Measurements from ENCODE around the gene OR8B12. TPM values are rescaled to one million over a fixed set of nuclear protein-coding genes. Genes with fewer than 3 reads are reported as not detected.

OR8B12 gene, protein sequence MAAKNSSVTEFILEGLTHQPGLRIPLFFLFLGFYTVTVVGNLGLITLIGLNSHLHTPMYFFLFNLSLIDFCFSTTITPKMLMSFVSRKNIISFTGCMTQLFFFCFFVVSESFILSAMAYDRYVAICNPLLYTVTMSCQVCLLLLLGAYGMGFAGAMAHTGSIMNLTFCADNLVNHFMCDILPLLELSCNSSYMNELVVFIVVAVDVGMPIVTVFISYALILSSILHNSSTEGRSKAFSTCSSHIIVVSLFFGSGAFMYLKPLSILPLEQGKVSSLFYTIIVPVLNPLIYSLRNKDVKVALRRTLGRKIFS
- total RNA-seq (2014; rRNA removed; shearing (Covaris generic)) = not detected in 2 replicates
- polyA plus RNA-seq (2016; fragmentation: Nextera tagmentation; extraction: Ambion mirVana) = not detected in 2 replicates

DNA sequence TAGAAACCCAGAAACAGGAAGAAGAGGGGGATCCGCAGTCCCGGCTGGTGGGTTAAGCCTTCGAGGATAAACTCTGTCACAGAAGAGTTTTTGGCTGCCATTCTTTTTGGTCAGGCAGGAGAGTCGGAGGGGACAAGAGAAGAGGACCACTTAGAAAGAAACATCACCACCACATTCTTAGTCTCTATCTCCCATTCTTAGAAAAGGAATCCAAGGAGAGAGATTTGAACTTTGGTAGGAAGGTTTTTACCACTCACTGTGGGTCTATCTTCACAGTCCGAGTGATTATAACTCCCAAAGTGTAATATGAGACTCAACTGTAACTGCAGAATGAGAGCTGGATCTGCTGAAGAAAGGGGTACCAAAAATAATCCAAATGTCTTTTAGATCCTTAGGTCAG lies at the start of gene OR8B12:
Gene OR8B12 (minus strand): TSS at position 101 of the 400 bp plus-strand sequence. CDS start 0 bp downstream, at position 101.
- DNase-seq = no peak
- TF ChIP-seq EZH2phosphoT487 (IDR thresholded peaks at IDR 0.05; ENCODE audit: insufficient read depth, low read depth) = no peak
- TF ChIP-seq EZH2 (IDR thresholded peaks at IDR 0.05; ENCODE audit: insufficient read depth, poor library complexity, severe bottlenecking) = no peak
- Histone ChIP-seq H3K4me3 (no peak within 1 kb of the TSS), H3K4me2 (ENCODE audit: unreplicated experiment) (no peak within 1 kb of the TSS), H3K27me3 (replicated peaks; ENCODE audit: insufficient read depth) (no peaks in the 10 kb centered on the region), H4K20me1 (ENCODE audit: insufficient read depth) (no peaks in the 10 kb centered on the region), H3K4me1 (ENCODE audit: insufficient read depth) (no peaks in the 10 kb centered on the region), H3K36me3 (ENCODE audit: low read depth) (no peaks in the 10 kb centered on the region), H3K27ac (no peak within 1 kb of the TSS), H3F3A (ENCODE audit: insufficient read depth) (no peaks in the 10 kb centered on the region), H3K79me2 (ENCODE audit: insufficient read depth) (no peaks in the 10 kb centered on the region), H3K9me3 (ENCODE audit: low read depth) (no peaks in the 10 kb centered on the region), H3K9ac (no peak within 1 kb of the TSS), H3K9me2 (ENCODE audit: insufficient read depth) (no peaks in the 10 kb centered on the region), H2AFZ (no peak within 1 kb of the TSS)
- 50 to 51% methylated on average over 5 of the region's 5 CpGs for WGBS, 2 experiments (ENCODE audit: low coverage in 1 of 2, low lambda C conversion rate in 2 of 2, missing lambda C conversion rate in 2 of 2)
- in situ Hi-C loops (cut with MboI) = no loop called here

GRCh38 chr11:124592627-124593026 lies 49.2 kb upstream of the OR8B12 start:
- H3K4me3 ChIP-seq = no peak overlapping the region
- no peak overlapping the region for H3K27ac ChIP-seq
- in situ Hi-C loops (cut with MboI) = loop anchor here (25.0 kb wide), 1 partner anchor 530 kb away; no protein-coding TSS in a partner anchor
- H4K20me1 ChIP-seq (ENCODE audit: insufficient read depth) = no peaks in the 10 kb centered on the region
- H3K4me2 ChIP-seq (ENCODE audit: unreplicated experiment) = no peak overlapping the region
- no peaks in the 10 kb centered on the region for H3K9me2 ChIP-seq (ENCODE audit: insufficient read depth)
- H3K79me2 ChIP-seq (ENCODE audit: insufficient read depth) = no peaks in the 10 kb centered on the region
- no peaks in the 10 kb centered on the region for H3F3A ChIP-seq (ENCODE audit: insufficient read depth)
- TF ChIP-seq EZH2phosphoT487 (IDR thresholded peaks at IDR 0.05; ENCODE audit: insufficient read depth, low read depth) = no peak
- no peak for TF ChIP-seq EZH2 (IDR thresholded peaks at IDR 0.05; ENCODE audit: insufficient read depth, poor library complexity, severe bottlenecking)
- H3K9me3 ChIP-seq (ENCODE audit: low read depth) = no peaks in the 10 kb centered on the region
- H2AFZ ChIP-seq = no peak overlapping the region
- H3K4me1 ChIP-seq (ENCODE audit: insufficient read depth) = no peaks in the 10 kb centered on the region
- H3K27me3 ChIP-seq (replicated peaks; ENCODE audit: insufficient read depth) = peaks cover 47% of the 10 kb centered on the region
- 68 to 72% methylated on average over 6 of the region's 6 CpGs for WGBS, 2 experiments (ENCODE audit: low coverage in 1 of 2, low lambda C conversion rate in 2 of 2, missing lambda C conversion rate in 2 of 2)
- H3K9ac ChIP-seq = no peak overlapping the region
- H3K36me3 ChIP-seq (ENCODE audit: low read depth) = no peaks in the 10 kb centered on the region
- DNase-seq = no peak

DNA sequence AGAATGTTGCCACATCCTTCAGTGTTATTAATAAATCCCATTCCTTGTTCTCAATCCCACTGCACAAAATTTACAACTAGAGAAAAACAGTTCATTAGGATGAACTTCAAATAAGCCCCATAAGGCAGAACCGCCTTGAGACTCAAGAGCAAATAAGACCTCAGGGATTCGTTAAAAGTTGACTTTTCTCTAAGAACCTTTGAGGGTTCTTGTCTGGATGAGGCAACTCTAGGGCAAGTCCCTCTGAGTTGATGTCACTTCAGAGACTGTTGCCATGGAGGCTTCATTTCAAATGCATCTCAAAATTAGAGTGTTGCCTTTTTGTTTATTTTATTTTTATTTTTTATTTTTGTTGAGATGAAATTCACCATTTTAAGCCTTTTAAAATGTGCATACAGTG lies 48.0 kb upstream of the OR8B12 start:
- Histone ChIP-seq H3K9ac (no peak overlapping the region), H2AFZ (no peak overlapping the region), H3K9me3 (ENCODE audit: low read depth) (no peaks in the 10 kb centered on the region), H3K79me2 (ENCODE audit: insufficient read depth) (no peaks in the 10 kb centered on the region), H3K9me2 (ENCODE audit: insufficient read depth) (no peaks in the 10 kb centered on the region), H3F3A (ENCODE audit: insufficient read depth) (no peaks in the 10 kb centered on the region), H3K4me1 (ENCODE audit: insufficient read depth) (no peaks in the 10 kb centered on the region), H3K4me3 (no peak overlapping the region), H3K27ac (no peak overlapping the region), H3K4me2 (ENCODE audit: unreplicated experiment) (no peak overlapping the region), H4K20me1 (ENCODE audit: insufficient read depth) (no peaks in the 10 kb centered on the region), H3K36me3 (ENCODE audit: low read depth) (no peaks in the 10 kb centered on the region), H3K27me3 (replicated peaks; ENCODE audit: insufficient read depth) (peaks cover 50% of the 10 kb centered on the region)
- no peak for DNase-seq
- in situ Hi-C loops (cut with MboI) = loop anchor here (25.0 kb wide), 1 partner anchor 529 kb away; no protein-coding TSS in a partner anchor
- WGBS, 2 experiments (ENCODE audit: low coverage in 1 of 2, low lambda C conversion rate in 2 of 2, missing lambda C conversion rate in 2 of 2) = 58 to 64% methylated on average over 2 of the region's 2 CpGs
- TF ChIP-seq EZH2 (IDR thresholded peaks at IDR 0.05; ENCODE audit: insufficient read depth, poor library complexity, severe bottlenecking) = no peak
- TF ChIP-seq EZH2phosphoT487 (IDR thresholded peaks at IDR 0.05; ENCODE audit: insufficient read depth, low read depth) = no peak

- peak; percentile 69 for DNase-seq
- Histone ChIP-seq H3F3A (ENCODE audit: insufficient read depth) (no peaks in the 10 kb centered on the region), H3K9me2 (ENCODE audit: insufficient read depth) (no peaks in the 10 kb centered on the region), H3K36me3 (ENCODE audit: low read depth) (no peaks in the 10 kb centered on the region), H3K4me3 (no peak overlapping the region), H3K4me2 (ENCODE audit: unreplicated experiment) (no peak overlapping the region), H3K27ac (no peak overlapping the region), H3K79me2 (ENCODE audit: insufficient read depth) (no peaks in the 10 kb centered on the region), H2AFZ (no peak overlapping the region), H3K4me1 (ENCODE audit: insufficient read depth) (no peaks in the 10 kb centered on the region), H3K9ac (no peak overlapping the region), H3K27me3 (replicated peaks; ENCODE audit: insufficient read depth) (peaks cover 35% of the 10 kb centered on the region), H3K9me3 (ENCODE audit: low read depth) (no peaks in the 10 kb centered on the region), H4K20me1 (ENCODE audit: insufficient read depth) (no peaks in the 10 kb centered on the region)
- 0 to 8% methylated on average over 3 of the region's 3 CpGs for WGBS, 2 experiments (ENCODE audit: low coverage in 1 of 2, low lambda C conversion rate in 2 of 2, missing lambda C conversion rate in 2 of 2)
- no peak for TF ChIP-seq EZH2 (IDR thresholded peaks at IDR 0.05; ENCODE audit: insufficient read depth, poor library complexity, severe bottlenecking)
- no peak for TF ChIP-seq EZH2phosphoT487 (IDR thresholded peaks at IDR 0.05; ENCODE audit: insufficient read depth, low read depth)
- in situ Hi-C loops (cut with MboI) = loop anchor here (10.0 to 25.0 kb wide), 2 partner anchors 172 to 524 kb away; no protein-coding TSS in a partner anchor
Measured at GRCh38 chr11:124586238-124586860, 42.9 kb upstream of the OR8B12 start.
